ENCODE results near the gene LGALS7.

The LGALS7 gene

DNA sequence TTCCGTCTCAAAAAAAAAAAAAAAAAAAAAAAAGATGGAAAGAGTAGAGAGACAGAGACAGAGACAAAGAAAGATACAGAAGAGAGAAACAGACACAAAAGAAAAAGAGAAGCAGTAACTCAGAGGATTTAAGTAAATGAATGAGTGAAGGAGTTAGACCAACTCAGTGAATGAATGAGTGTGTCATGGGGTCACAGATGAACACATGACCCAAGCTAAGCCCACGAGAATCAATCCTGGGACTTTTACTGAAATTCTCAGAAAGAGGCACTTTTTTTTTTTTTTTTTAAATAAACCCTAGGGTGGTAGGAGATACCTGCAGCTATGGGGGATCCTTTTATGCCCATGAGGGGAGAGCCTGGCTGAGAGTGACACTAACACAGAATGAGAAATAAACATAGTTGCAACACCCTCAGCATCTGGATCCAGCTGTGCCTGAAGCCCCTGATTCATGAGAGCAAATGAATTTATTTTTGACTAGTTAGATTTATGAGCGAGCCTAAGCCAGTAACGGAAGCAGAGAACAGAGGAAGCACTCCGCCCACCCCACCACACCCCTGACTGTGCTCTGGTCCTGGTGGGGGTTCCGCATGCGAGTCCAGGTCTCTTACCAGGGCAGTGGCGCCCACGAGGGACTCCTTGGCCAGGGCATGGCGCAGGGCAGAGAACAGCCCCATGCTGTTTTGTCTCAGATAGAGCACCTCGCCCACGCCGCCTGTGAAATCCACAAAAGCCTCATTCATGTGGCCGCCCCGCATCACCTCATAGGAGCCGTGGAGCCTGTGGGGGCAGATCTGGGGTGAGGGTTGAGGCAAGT, 33.7 kb downstream of the LGALS7 start:
- no peak for DNase-seq (ENCODE audit: low spot score)

DNA sequence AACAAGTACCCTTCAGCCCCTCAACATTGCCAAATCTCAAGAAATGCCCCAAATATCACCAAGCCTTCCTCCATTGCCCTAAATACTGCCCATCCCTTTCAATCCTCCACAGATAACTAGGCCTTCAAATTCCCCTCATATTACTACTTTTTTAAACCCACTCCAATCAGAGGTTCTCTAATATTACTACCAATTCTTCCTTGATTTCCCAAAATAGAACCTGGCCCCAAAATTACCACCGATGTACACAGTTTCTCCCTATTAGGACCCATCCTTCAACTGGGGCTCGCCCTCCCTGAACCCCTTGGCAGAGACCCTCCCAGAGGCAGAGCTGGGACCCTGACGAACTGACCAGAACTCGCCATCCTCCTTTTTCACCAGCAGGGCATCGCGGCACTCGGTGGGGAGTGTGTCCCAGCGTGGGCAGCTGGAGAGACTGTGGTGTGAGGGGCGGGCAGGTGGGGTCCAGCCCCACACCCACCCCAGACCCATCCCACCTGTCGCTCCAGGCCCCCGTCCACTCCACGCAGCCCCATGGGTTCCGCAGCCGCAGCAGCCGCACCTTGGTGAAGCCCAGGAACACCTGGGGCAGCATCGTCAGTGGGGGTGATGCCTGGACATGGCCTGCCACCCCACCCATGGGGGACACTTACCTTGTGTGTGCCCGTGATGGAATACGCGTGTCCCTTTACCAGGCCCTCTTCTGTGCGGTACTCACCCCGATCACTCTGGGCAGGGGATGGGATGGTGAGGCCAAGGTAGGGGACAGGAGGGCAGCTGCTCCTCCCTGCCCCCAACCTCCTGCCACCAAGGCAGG, 35.2 kb downstream of the LGALS7 start:
- DNase-seq (ENCODE audit: low spot score): no peak

DNA sequence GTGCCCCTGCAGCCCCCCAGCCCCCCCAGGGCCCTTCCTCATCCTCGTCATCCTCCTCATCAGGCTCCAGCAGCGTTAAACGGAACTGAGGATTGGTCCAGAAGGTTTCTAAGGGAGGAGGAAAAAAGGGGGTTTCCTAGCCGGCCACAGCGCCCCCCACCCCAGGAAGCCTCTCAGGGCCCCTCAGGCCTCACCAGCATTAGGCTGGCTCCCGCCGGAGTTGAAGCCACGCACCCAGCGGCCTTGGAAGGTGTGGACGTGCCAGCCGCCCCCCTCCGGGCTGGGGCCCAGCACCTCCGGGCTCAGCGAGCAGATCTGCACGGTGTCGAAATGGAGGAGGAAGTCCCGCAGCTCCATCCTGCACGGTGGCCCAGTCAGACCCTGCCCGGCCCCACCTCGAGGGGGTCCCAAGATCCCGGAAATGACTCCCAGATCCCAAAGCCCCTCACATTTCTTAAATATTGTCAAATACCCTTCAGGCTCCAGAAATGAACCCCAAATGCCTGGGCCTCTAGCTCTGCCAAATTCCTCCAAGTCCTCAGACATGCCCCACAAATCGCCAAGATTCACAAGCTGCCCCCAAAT, 35.9 kb downstream of the LGALS7 start:
- DNase-seq (ENCODE audit: low spot score): no peak

DNA sequence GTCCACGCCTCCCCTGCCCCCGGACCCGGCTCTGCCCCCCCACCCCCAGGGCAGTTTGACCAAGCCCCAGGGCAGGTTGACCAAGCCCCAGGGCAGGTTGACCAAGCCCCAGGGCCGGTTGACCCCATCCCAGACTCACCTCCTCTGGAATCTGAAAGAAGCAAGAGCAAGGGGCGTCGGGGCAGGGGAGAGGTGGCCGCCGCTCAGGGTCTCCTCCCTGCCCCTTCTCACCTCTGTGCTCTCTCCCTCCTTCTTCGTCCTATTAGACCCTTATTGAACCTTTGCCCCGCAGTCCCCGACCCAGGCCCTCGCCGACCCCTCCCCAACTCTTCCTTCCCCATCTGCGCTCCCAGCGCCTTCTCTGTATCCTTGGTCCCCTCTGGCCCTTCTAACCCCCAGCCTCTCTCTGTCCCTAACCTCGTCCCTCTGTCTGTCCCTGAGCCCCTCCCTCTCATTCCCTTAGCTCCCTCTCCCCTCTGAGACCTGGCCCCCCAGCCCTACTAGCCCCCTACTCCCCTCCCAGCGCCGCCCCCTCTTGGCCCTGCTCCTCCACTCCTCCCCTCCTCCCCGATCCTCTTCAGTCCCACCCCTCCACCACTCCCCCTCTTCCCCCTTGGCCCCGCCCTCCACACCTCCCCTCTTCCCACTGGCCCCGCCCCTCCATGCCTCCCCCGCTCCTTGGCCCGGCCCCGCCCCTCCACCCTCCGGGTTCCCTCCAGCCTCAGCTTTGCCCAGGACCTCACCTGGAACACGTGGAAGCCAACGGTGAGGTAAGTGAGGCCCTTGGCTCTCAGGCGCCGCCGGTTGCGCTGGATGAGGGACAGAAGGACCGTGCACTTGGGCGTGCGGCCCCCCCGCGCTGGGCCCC, 36.7 kb downstream of the LGALS7 start:
- DNase-seq (ENCODE audit: low spot score): no peak

DNA sequence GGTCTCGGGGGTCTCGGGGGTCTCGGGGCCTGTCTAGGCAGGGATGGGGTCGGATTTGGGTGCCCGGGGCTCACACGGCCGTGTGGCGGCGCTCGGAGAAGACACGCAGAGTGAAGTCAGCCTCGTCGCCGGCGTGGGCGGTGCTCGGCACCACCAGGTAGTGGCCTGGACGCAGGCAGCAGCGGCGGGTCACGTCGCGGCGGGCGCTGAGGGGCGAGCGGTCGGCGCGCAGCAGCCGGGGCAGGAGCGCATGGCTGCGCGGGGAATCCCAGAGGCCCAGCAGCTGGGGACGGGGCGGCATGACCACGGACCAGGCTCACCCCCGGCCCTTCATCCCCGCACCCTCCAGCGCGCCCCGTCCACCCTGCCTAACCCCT, 37.3 kb downstream of the LGALS7 start:
- no peak for DNase-seq (ENCODE audit: low spot score)

DNA sequence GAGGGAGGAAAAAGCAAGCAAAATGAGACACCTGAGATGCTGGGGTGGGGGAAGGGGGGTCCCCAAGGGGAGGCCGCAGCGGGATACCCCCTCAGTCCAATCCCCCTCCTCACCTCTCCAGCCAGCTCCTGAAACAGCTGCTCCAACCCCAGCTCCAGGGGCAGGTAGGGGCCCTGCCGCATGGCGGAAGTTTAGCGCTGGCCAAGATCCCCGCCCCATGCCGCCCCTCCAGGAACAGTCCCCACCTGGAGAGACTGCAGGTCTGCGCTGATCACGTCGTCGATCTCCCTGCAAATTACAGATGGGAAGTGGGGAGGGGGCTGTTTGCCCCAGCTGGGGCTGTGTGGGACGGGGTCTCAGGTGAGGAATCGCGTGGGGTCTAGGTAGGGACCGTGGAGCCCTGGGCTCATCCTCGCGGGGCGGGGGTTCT, 38.0 kb downstream of the LGALS7 start:
- DNase-seq (ENCODE audit: low spot score): no peak

DNA sequence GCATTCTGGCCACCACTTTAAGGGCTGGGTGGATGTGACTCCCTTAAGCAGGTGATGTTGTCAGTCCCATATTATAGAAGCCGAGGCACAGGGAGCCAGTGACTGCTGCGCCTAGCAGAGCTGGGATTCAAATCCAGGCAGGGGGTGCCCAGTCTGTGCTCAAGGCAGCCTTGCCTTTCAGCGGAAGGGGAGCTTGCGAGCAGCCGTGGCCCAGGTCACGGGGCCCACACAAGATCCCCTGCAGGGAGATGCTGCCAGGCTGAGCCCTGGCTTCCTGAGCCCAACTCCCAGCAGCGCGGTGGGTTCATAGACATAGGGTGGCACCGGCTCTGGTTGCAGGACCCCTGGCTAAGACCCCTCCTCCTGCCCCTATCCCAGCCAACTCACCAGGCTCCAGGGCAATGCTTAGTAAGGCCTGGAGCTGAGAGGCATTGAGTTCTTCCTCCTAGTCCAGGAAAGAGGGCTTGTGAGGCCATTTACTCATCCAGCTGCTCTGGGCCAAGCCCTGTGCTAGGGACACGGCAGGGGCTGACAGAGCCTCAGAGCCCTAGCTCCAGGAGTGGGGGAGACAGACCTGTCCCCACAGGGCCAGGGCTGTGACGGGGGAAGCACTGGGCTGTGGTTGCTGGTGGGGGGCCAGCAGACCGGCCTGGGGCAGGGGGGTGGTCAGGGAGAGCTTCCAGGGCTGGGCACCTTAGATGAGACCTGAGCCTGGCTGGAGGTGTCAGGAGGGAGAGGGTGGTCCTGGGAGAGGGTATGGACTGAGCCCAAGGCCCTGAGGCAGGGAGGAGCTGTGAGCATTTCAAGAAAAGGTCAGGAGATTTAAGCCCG, 38.7 kb downstream of the LGALS7 start:
- no peak for DNase-seq (ENCODE audit: low spot score)

DNA sequence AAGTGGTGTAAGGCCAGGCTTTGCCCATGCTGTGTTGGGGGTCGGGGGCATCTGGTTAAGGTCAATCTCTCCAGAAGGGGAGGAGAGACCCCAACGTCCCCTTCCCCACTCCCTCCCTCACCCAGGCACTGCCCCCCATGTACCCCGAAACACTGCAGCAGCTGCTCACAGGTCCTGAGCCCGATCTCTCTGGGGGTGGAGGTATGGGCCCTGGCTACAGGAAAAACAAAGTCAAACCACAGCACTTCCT, 39.2 kb downstream of the LGALS7 start:
- no peak for DNase-seq (ENCODE audit: low spot score)

DNA sequence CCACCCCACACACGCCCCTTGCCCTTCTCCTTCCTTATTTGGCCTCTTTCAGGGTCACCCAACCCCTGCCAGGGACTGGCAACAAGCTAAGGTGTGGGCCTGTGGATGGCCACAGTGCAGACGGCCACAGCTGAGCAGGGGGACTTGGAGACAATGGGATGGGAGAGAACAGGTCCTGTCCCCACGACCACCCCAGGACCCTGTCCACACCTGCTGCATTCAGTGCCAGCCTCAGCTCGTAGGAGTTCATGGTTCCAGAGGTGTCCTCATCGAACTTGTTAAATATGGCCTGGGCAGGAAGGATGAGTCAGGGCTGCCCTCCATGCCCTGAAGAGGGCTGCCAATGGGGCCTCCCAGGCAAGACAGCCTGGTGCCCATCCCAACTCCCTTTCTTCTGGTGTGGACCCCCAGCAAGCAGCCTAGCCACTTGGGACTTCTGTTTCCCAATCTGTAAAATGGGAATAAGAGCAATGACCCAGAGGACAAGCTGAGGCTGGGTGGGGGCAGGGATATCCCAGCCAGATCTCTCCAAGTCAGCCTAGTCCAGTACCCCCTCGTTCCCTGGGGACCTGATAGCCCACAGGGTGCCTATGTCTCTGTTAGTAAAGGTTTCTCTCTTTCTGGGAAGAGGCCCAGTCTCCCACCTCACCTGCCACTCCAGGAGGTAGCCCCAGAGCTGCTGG, 39.7 kb downstream of the LGALS7 start:
- no peak for DNase-seq (ENCODE audit: low spot score)

DNA sequence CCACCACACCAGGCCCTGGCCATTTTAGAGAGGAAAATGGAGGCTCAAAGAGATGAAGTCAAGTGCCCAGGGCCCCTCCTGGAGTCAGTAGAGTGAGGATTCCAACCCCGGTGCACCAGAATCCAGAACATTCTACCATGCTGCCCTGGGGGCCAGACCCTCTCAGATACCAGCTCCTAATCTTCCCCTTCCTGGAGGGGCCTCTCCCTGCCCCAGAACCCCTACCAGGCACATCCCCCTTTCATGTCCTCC, 40.1 kb downstream of the LGALS7 start:
- DNase-seq (ENCODE audit: low spot score): no peak

DNA sequence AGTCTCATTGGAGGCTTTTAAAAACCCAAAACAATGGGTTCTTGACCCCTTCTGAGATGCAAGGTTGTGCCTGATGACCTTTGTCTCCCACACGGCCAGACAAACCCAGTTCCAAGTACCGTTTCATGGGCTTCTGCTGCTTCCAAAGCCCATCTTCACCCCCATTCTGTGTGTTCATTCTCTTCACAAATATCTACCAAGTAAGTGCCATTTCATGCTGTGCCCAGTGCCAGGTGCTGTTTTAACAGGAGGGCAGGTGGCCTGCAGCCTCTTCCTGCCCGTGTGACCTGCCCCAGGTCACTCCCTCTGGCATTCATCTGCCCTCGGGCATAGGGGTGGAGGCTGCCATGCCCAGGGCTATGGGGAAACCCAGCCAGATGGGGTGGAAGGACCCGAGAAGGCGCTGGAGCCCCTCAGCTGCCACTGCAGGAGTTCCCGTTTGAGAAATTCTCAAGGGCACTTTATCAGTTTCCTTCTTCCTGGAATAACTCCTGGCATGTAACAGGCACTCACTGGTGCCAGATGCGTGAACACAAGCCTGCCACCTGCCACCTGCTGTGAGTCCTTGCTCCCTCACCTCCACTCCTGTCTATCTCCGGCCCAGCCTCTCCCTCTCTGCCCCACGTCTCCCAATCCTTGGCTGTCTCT, 41.5 kb downstream of the LGALS7 start:
- DNase-seq (ENCODE audit: low spot score): no peak

DNA sequence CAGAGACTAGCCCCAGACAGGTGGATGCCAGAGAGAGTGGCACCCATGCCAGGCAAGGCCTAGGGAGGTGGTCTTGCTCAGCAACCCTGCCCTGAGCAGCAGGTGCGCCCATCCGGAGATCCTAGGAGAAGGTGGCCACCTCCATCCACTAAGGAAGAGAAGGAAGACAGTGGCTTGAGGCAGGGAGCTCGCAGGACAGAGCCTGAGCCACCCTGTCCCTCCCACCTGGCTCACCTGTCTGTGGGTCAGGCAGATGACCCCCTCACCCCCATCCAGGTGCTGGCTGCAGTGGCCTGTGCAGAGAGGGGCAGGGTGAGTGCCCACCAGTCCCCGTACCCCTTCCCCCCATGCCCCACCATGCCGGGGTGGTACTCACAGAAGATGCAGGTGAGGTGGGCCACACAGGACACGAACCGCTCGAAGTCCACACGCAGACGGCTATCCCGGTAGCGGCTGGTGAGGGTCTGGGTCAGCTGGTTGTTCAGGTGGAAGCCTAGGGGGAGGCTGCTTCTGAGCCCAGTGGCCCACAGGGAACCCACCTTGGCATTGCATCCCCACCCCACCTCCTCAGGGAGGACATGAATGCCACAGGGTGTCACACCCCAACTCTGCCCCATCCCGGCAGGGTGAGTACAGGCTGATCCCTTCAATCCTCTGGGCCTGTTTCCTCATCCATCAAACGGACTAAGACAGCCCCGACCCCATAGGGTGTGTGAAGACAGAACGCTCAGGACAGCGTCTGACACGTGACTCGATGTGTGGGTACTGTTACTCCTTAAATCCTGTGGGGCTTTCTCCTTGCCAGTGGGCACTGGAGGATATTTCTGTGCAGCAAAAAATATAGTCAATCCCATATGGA, 42.4 kb downstream of the LGALS7 start:
- DNase-seq (ENCODE audit: low spot score): no peak

DNA sequence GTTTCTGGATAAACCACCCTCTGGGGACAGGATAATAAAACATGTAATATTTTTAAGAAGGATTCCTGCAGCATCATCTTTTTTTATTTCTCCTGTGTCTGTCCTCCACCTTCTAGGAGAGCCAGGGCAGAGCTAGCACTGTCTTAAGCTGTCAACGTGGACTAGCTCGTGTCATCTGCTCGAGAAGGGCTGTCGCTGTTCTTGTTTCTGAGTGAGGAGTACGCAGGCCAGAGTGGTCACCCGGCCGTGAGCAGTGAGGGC, 42.9 kb downstream of the LGALS7 start:
- no peak for DNase-seq (ENCODE audit: low spot score)

DNA sequence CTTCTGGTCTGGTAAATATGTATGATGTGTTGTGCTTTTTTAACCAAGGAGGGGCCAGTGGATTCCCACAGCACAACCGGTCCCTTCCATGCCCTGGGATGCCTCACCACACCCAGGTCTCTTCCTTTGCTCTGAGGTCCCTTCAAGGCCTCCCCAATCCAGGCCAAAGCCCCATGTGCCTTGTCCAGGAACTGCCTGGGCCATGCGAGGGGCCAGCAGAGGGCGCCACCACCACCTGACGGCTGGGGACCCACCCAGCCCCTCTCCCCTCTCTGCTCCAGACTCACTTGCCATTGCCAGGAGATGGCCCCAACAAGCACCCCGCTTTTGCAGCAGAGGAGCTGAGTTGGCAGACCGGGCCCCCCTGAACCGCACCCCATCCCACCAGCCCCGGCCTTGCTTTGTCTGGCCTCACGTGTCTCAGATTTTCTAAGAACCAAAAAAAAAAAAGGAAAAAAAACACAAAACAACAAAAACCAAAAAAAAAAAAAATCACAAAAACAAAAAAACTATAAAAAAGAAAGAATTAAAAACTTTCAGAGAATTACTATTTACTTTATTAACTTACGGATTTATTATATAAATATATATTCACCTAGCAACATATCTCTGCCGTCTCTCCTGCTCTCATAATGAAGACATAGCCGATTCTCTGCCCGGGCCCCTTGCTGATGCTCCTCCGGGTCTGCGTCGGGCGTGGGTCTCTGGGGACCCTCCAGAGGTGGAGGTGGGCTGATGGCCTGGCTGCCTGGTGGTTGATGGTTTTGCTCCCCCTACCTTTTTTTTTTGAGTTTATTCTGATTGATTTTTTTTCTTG, 43.5 kb downstream of the LGALS7 start:
- no peak for DNase-seq (ENCODE audit: low spot score)

DNA sequence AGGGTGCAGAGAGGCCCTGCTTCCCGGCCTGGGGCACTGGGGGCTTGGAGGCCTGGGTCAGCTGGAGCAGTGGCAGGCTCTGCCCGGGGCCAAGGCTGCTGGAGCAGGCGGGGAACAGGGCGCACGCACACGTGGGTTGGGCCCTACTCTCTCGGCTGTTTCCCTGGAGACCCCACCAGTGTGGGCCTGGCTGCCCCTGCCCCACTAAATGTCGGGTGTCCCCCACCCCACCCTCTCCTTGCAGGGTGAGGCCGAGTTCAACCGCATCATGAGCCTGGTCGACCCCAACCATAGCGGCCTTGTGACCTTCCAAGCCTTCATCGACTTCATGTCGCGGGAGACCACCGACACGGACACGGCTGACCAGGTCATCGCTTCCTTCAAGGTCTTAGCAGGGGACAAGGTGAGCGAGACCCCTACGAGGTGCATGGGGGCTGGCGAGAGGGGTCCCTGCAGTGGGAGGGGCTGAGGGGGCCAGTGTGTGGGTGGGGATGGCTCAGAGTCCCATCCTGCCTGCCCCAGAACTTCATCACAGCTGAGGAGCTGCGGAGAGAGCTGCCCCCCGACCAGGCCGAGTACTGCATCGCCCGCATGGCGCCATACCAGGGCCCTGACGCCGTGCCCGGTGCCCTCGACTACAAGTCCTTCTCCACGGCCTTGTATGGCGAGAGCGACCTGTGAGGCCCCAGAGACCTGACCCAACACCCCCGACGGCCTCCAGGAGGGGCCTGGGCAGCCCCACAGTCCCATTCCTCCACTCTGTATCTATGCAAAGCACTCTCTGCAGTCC, 44.4 kb downstream of the LGALS7 start:
- no peak for DNase-seq (ENCODE audit: low spot score)

DNA sequence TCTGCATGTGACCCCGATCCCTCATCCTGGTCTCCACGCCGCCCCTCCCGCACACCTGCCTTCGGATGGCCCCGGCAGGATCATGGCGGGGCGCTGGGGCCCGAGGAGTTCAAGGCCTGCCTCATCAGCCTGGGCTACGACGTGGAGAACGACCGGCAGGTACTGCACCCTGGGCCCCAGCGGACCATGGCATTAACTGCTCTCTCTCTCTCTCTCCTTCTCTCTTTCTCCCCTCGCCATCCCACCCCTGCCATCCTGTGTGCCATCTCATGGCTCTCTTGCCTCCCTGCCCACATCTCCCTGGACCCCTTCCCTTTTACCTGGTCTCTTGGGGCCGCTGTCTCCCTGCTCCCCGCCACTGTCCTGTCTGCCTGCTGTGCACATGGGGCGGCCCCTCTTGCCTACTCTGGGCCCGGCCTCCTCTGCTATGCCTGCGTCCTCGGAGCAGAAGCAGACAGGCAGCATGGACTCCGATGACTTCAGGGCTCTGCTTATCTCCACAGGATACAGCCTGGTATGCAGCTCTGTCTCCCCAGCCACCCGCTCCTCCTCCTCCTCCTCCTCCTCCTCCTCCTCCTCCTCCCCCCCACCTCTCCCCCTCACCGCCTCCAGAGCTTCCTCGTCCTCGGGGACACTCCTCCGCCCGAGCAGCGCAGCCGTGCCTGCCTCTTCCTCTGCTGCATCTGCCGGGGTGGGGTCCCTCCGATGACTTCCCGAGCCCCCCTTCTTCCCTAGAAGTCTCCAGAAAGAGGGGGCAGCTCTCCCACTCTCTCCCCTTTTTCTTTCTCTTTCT, 45.3 kb downstream of the LGALS7 start:
- DNase-seq (ENCODE audit: low spot score): no peak

DNA sequence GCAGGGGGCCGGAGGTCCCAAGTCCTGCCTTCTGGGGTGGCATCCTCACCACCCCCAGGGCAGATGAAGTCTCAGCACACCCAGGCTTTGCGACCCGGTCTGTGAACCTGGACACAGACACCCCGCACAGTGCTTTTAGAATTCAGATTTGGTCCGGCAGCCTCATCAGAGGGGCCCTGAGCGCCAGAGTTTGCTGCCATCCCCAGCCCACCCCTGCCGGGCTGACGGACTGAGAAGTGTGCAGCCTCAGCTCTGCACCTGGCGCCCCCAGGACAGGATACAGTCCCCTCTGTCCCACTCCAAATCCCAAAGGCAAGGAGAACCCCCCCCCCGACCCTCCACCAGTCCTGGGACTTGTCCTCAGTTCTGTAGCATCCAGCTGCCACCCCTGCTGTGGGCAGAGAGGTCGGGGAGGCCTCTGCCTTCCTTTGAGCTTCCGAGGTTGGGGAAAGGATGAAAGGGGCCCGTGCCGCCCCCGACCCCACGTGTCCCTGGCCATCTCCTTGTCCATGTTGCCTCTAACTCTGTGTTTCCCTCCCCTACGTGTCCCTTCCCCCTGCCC, 45.9 kb downstream of the LGALS7 start:
- no peak for DNase-seq (ENCODE audit: low spot score)

Measured in putamen (tissue), 1 donor.